ENCODE data around the gene TOP2B. TPM values are rescaled to one million over a fixed set of nuclear protein-coding genes. Genes with fewer than 3 reads are reported as not detected.

TOP2B gene
- total and polyA plus RNA-seq, 4 donors, result 13.5 to 52.9 (median 34.5) TPM

DNA sequence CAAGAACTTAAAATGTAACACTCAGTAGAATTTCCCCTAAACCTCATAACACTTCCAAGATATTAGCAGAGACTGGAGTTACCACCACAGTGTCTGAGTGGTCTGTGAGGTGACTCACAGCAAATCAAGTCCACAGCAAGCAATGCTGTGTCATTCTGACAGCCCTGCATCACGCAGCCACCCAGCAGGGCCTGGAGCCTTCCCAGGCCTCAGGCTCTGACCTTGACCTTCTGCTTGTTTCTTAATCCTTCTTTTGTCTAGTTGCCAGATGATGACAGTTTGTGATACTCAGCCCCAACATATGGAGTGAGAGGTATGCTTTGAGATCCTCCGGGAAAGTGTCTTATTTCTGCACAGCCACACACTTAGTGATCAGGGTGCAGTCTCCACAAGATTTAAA lies 82.5 kb downstream of the TOP2B start:
- Histone ChIP-seq H3K4me3 (ENCODE audit: low read depth in 1 of 3, low read length in 3 of 3) (no peak overlapping the region), H3K36me3 (ENCODE audit: control insufficient read depth in 4 of 4, insufficient read depth in 3 of 4, low read depth in 1 of 4, low read length in 3 of 4) (no peaks in the 10 kb centered on the region), H3K9ac (ENCODE audit: low read depth in 1 of 2, low read length in 2 of 2) (no peak overlapping the region), H3K27ac (ENCODE audit: low read depth in 1 of 2, low read length in 2 of 2) (no peak overlapping the region), H3K4me1 (ENCODE audit: control insufficient read depth in 4 of 4, insufficient read depth in 4 of 4, low read length in 3 of 4) (no peaks in the 10 kb centered on the region), H3K27me3 (ENCODE audit: control insufficient read depth in 4 of 4, insufficient read depth in 4 of 4, low read length in 3 of 4) (no peaks in the 10 kb centered on the region), H3K9me3 (ENCODE audit: control insufficient read depth in 4 of 4, low read length in 3 of 4) (no peaks in the 10 kb centered on the region)
- 89% methylated on average over 2 of the region's 2 CpGs for WGBS
- TF ChIP-seq RAD21 (IDR thresholded peaks at IDR 0.05) (no peak), ZBTB33 (IDR thresholded peaks at IDR 0.05) (no peak), GABPA (IDR thresholded peaks at IDR 0.05 in 1 of 2, conservative IDR thresholded peaks at IDR 0.05 in 1 of 2) (no peak), HNF4G (IDR thresholded peaks at IDR 0.05) (no peak), JUND (IDR thresholded peaks at IDR 0.05) (no peak), YY1 (IDR thresholded peaks at IDR 0.05) (no peak), FOXA2 (IDR thresholded peaks at IDR 0.05) (no peak), ATF3 (IDR thresholded peaks at IDR 0.05) (no peak), NR2F2 (IDR thresholded peaks at IDR 0.05) (no peak), RXRA (IDR thresholded peaks at IDR 0.05) (no peak), TAF1 (conservative IDR thresholded peaks at IDR 0.05) (no peak)
- TF ChIP-seq, protein P1, sequence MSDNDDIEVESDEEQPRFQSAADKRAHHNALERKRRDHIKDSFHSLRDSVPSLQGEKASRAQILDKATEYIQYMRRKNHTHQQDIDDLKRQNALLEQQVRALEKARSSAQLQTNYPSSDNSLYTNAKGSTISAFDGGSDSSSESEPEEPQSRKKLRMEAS (IDR thresholded peaks at IDR 0.05), result no peak
- TF ChIP-seq, protein P2, sequence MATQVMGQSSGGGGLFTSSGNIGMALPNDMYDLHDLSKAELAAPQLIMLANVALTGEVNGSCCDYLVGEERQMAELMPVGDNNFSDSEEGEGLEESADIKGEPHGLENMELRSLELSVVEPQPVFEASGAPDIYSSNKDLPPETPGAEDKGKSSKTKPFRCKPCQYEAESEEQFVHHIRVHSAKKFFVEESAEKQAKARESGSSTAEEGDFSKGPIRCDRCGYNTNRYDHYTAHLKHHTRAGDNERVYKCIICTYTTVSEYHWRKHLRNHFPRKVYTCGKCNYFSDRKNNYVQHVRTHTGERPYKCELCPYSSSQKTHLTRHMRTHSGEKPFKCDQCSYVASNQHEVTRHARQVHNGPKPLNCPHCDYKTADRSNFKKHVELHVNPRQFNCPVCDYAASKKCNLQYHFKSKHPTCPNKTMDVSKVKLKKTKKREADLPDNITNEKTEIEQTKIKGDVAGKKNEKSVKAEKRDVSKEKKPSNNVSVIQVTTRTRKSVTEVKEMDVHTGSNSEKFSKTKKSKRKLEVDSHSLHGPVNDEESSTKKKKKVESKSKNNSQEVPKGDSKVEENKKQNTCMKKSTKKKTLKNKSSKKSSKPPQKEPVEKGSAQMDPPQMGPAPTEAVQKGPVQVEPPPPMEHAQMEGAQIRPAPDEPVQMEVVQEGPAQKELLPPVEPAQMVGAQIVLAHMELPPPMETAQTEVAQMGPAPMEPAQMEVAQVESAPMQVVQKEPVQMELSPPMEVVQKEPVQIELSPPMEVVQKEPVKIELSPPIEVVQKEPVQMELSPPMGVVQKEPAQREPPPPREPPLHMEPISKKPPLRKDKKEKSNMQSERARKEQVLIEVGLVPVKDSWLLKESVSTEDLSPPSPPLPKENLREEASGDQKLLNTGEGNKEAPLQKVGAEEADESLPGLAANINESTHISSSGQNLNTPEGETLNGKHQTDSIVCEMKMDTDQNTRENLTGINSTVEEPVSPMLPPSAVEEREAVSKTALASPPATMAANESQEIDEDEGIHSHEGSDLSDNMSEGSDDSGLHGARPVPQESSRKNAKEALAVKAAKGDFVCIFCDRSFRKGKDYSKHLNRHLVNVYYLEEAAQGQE (IDR thresholded peaks at IDR 0.05), result no peak
- DNase-seq (ENCODE audit: low spot score), result no peak

DNA sequence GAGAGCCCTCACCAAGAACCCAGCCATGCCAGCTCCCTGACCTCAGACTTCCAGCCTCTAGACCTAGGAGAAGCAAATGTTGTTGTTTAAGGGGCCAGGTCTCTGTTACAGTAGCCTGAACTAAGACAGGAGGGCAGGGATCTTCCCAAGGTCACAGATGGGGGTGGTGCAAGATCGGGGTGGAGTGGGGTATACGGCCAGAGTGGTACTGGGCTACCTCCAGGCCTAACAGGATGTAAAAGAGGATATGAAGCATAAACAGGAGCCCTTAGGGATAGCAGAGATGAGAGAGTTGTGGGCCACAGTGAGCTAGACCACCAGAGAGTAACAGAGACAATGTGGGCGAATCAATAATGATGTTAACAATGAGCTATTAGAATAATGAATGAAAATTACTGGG lies 82.9 kb downstream of the TOP2B start:
- H3K9ac ChIP-seq (ENCODE audit: low read depth in 1 of 2, low read length in 2 of 2), result no peak overlapping the region
- DNase-seq (ENCODE audit: low spot score), result no peak
- no peak overlapping the region for H3K4me3 ChIP-seq (ENCODE audit: low read depth in 1 of 3, low read length in 3 of 3)
- no peak overlapping the region for H3K27ac ChIP-seq (ENCODE audit: low read depth in 1 of 2, low read length in 2 of 2)
- H3K36me3 ChIP-seq (ENCODE audit: control insufficient read depth in 4 of 4, insufficient read depth in 3 of 4, low read depth in 1 of 4, low read length in 3 of 4), result no peaks in the 10 kb centered on the region
- H3K9me3 ChIP-seq (ENCODE audit: control insufficient read depth in 4 of 4, low read length in 3 of 4), result no peaks in the 10 kb centered on the region
- no peaks in the 10 kb centered on the region for H3K27me3 ChIP-seq (ENCODE audit: control insufficient read depth in 4 of 4, insufficient read depth in 4 of 4, low read length in 3 of 4)
- H3K4me1 ChIP-seq (ENCODE audit: control insufficient read depth in 4 of 4, insufficient read depth in 4 of 4, low read length in 3 of 4), result no peaks in the 10 kb centered on the region
- 96% methylated on average over 3 of the region's 3 CpGs for WGBS
- TF ChIP-seq FOXA2 (IDR thresholded peaks at IDR 0.05), result no peak
- TF ChIP-seq, protein P1 (IDR thresholded peaks at IDR 0.05), result no peak
- TF ChIP-seq RXRA (IDR thresholded peaks at IDR 0.05), result no peak
- no peak for TF ChIP-seq SP1 (IDR thresholded peaks at IDR 0.05)
- no peak for TF ChIP-seq ATF3 (IDR thresholded peaks at IDR 0.05)
- no peak for TF ChIP-seq RAD21 (IDR thresholded peaks at IDR 0.05)
- no peak for TF ChIP-seq GABPA (IDR thresholded peaks at IDR 0.05 in 1 of 2, conservative IDR thresholded peaks at IDR 0.05 in 1 of 2)
- no peak for TF ChIP-seq EGR1 (IDR thresholded peaks at IDR 0.05; ENCODE audit: low read depth in 2 of 2)
- TF ChIP-seq NR2F2 (IDR thresholded peaks at IDR 0.05), result no peak
- no peak for TF ChIP-seq JUND (IDR thresholded peaks at IDR 0.05)
- TF ChIP-seq, protein P3, sequence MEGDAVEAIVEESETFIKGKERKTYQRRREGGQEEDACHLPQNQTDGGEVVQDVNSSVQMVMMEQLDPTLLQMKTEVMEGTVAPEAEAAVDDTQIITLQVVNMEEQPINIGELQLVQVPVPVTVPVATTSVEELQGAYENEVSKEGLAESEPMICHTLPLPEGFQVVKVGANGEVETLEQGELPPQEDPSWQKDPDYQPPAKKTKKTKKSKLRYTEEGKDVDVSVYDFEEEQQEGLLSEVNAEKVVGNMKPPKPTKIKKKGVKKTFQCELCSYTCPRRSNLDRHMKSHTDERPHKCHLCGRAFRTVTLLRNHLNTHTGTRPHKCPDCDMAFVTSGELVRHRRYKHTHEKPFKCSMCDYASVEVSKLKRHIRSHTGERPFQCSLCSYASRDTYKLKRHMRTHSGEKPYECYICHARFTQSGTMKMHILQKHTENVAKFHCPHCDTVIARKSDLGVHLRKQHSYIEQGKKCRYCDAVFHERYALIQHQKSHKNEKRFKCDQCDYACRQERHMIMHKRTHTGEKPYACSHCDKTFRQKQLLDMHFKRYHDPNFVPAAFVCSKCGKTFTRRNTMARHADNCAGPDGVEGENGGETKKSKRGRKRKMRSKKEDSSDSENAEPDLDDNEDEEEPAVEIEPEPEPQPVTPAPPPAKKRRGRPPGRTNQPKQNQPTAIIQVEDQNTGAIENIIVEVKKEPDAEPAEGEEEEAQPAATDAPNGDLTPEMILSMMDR (IDR thresholded peaks at IDR 0.05; ENCODE audit: low read depth, low read length, missing input control), result no peak
- TF ChIP-seq HNF4G (IDR thresholded peaks at IDR 0.05), result no peak
- no peak for TF ChIP-seq HNF4A (conservative IDR thresholded peaks at IDR 0.05)
- TF ChIP-seq TAF1 (conservative IDR thresholded peaks at IDR 0.05), result no peak
- no peak for TF ChIP-seq YY1 (IDR thresholded peaks at IDR 0.05)
- TF ChIP-seq ZBTB33 (IDR thresholded peaks at IDR 0.05), result no peak
